HepG2 (cell line): ENCODE measurements around the gene FCHO1. TPM values are rescaled to one million over a fixed set of nuclear protein-coding genes. Genes with fewer than 3 reads are reported as not detected.

ENCODE experiments used
- ARNT2 ChIP-seq: sonication (generic); formaldehyde crosslinking; IDR thresholded peaks from 2 replicates; pipeline ENCODE4 v1.8.0; 2022; ENCODE audit warnings: mild to moderate bottlenecking, low read depth, missing genetic modification reagents, moderate library complexity
- ATM ChIP-seq: fragments of 450-650 bp; IDR thresholded peaks from 2 replicates; pipeline ENCODE4 v1.7.1; 2017; ENCODE audit warnings: mild to moderate bottlenecking, borderline replicate concordance
- FOSL1 ChIP-seq: sonication (generic); formaldehyde crosslinking; IDR thresholded peaks from 2 replicates; pipeline ENCODE4 v1.9.0; 2021; ENCODE audit warnings: missing genetic modification reagents, borderline replicate concordance
- GATA4 ChIP-seq: sonication (generic); IDR thresholded peaks from 2 replicates; pipeline ENCODE4 v1.6.1; 2016; ENCODE audit warnings: antibody characterized with exemption, low read depth, borderline replicate concordance
- GATAD1 ChIP-seq: IDR thresholded peaks from 2 replicates; pipeline ENCODE4 v1.6.1; 2016; ENCODE audit warnings: missing genetic modification reagents, missing compliant biosample characterization
- GZF1 ChIP-seq: sonication (generic); formaldehyde crosslinking; IDR thresholded peaks from 2 replicates; pipeline ENCODE4 v1.5.1; 2020; ENCODE audit warnings: mild to moderate bottlenecking, missing genetic modification reagents
- HOXD1 ChIP-seq: sonication (generic); formaldehyde crosslinking; IDR thresholded peaks from 2 replicates; pipeline ENCODE4 v1.5.0; 2020; ENCODE audit warnings: missing genetic modification reagents
- KDM1A ChIP-seq: IDR thresholded peaks from 2 replicates; pipeline ENCODE4 v1.6.1; 2016; ENCODE audit warnings: missing compliant biosample characterization
- MED8 ChIP-seq: sonication (generic); formaldehyde crosslinking; IDR thresholded peaks from 2 replicates; pipeline ENCODE4 v1.8.1; 2023; ENCODE audit warnings: mild to moderate bottlenecking, missing genetic modification reagents; ENCODE audit not compliant: insufficient replicate concordance
- MXD4 ChIP-seq: IDR thresholded peaks from 2 replicates; pipeline ENCODE4 v1.6.1; 2016; ENCODE audit warnings: mild to moderate bottlenecking, missing biosample characterization, missing genetic modification reagents
- NR2C2 ChIP-seq: sonication (generic); formaldehyde crosslinking; IDR thresholded peaks from 2 replicates; pipeline ENCODE4 v1.4.0; 2020; ENCODE audit warnings: missing genetic modification reagents, mild to moderate bottlenecking, moderate library complexity, borderline replicate concordance
- PBX2 ChIP-seq: IDR thresholded peaks from 2 replicates; pipeline ENCODE4 v1.6.1; 2016; ENCODE audit warnings: control low read depth
- RNF2 ChIP-seq: fragments of 450-650 bp; conservative IDR thresholded peaks from 2 replicates; pipeline ENCODE4 v1.6.1; 2016; ENCODE audit warnings: low read depth
- SAFB2 ChIP-seq: sonication (generic); formaldehyde crosslinking; IDR thresholded peaks from 2 replicates; pipeline ENCODE4 v1.5.1; 2020; ENCODE audit warnings: missing genetic modification reagents, low read depth, mild to moderate bottlenecking, borderline replicate concordance
- SKI ChIP-seq: fragments of 450-650 bp; IDR thresholded peaks from one replicate; pipeline ENCODE4 v1.6.1; 2018; ENCODE audit warnings: mild to moderate bottlenecking; ENCODE audit not compliant: partially characterized antibody
- THAP9 ChIP-seq: sonication (generic); formaldehyde crosslinking; IDR thresholded peaks from 2 replicates; pipeline ENCODE4; 2020; ENCODE audit warnings: missing genetic modification reagents, mild to moderate bottlenecking, borderline replicate concordance
- ZBTB37 ChIP-seq: sonication (generic); formaldehyde crosslinking; IDR thresholded peaks from 2 replicates; pipeline ENCODE4 v1.4.0; 2020; ENCODE audit warnings: mild to moderate bottlenecking, missing genetic modification reagents
- ZNF263 ChIP-seq: sonication (generic); formaldehyde crosslinking; IDR thresholded peaks from 2 replicates; pipeline ENCODE4 v1.4.0; 2020; ENCODE audit warnings: missing genetic modification reagents
- ZNF335 ChIP-seq: sonication (generic); formaldehyde crosslinking; IDR thresholded peaks from 2 replicates; pipeline ENCODE4 v1.4.0; 2020; ENCODE audit warnings: missing genetic modification reagents
- ZNF547 ChIP-seq: sonication (generic); formaldehyde crosslinking; IDR thresholded peaks from 2 replicates; pipeline ENCODE4 v1.5.1; 2020; ENCODE audit warnings: mild to moderate bottlenecking, missing genetic modification reagents
- ZNF576 ChIP-seq: sonication (generic); formaldehyde crosslinking; IDR thresholded peaks from 2 replicates; pipeline ENCODE4 v1.4.0; 2020; ENCODE audit warnings: mild to moderate bottlenecking, missing genetic modification reagents
- ZNF704 ChIP-seq: sonication (generic); formaldehyde crosslinking; IDR thresholded peaks from 2 replicates; pipeline ENCODE4 v1.8.1; 2023; ENCODE audit warnings: mild to moderate bottlenecking, inconsistent platforms, moderate library complexity, missing genetic modification reagents, borderline replicate concordance
- ZNF720 ChIP-seq: sonication (generic); formaldehyde crosslinking; IDR thresholded peaks from 2 replicates; pipeline ENCODE4 v1.4.0; 2020; ENCODE audit warnings: missing genetic modification reagents
- ZNF781 ChIP-seq: sonication (generic); formaldehyde crosslinking; IDR thresholded peaks from 2 replicates; pipeline ENCODE4 v1.5.1; 2020; ENCODE audit warnings: borderline replicate concordance, mild to moderate bottlenecking, missing genetic modification reagents; ENCODE audit errors: not compliant biosample characterization
- polyA plus RNA-seq, 8 experiments: library from polyadenylated mRNA; depleted of rRNA in 3 of 8; stranded (reverse) in 7 of 8; unstranded in 1 of 8; fragments of >200 nt; fragmentation: Illumina TruSeq in 4 of 8; extraction: Trizol in 4 of 8; gene quantifications; 2 replicates each; pipeline versions ENCODE4 v1.2.1 to v1.2.3, GENCODE V29; 2011 to 2016; ENCODE audit warnings: low read depth in 4 of 8, missing spikeins in 1 of 8, mixed read lengths in 1 of 8; ENCODE audit not compliant: insufficient read depth in 1 of 8
- total RNA-seq, 5 experiments: library from RNA; depleted of rRNA; stranded (reverse); fragments of >200 nt; fragmentation: Illumina TruSeq; extraction: Trizol; gene quantifications; 2 replicates each; pipeline ENCODE4 v1.2.3, GENCODE V29; 2016; ENCODE audit warnings: low read depth in 1 of 5

Gene FCHO1
- total and polyA plus RNA-seq, 2 of the 13 experiments (the other 11 are each of a cell fraction or from before 2014, with no cell fraction given) = 1.3 to 3.1 TPM

GRCh38 chr19:17718947-17719711 lies 32.1 kb upstream of the FCHO1 start, which contains the start of gene MAP1S (continued):
- TF ChIP-seq NR2C2 (peak; percentile 35; the same call in 1 of the 2 replicates), ZNF704 (CRISPR knock-in tag) (no peak), PBX2 (CRISPR knock-in tag) (no peak), GATAD1 (peak; percentile 70), GZF1 (CRISPR knock-in tag) (no peak), ZNF335 (CRISPR knock-in tag) (no peak), THAP9 (CRISPR knock-in tag) (0 out of 2 replicates have a peak, but pooled peaks have one; percentile 34), ZNF781 (CRISPR knock-in tag) (no peak), SAFB2 (CRISPR knock-in tag) (no peak), FOSL1 (CRISPR knock-in tag) (no peak), ZBTB37 (CRISPR knock-in tag) (no peak), HOXD1 (CRISPR knock-in tag) (no peak), ZNF576 (CRISPR knock-in tag) (no peak), MED8 (CRISPR knock-in tag) (no peak), ZNF263 (CRISPR knock-in tag) (no peak; the same call in 1 of the 2 replicates), ARNT2 (peak; percentile 69), KDM1A (CRISPR knock-in tag) (no peak), MXD4 (CRISPR knock-in tag) (0 out of 2 replicates have a peak, but pooled peaks have one; percentile 35), ATM (no peak), ZNF547 (CRISPR knock-in tag) (no peak; the same call in 1 of the 2 replicates), SKI (no peak), ZNF720 (no peak), RNF2 (no peak), GATA4 (no peak)
